PC-9 (cell line): ENCODE results near the gene COG5. TPM values are rescaled to one million over a fixed set of nuclear protein-coding genes. Genes with fewer than 3 reads are reported as not detected.

Experiments
- BruUV-seq: library from RNA; stranded (reverse); fragments of 400-500 nt; replicated peaks from 2 replicates; lab custom pipeline; 2021; lab: Mats Ljungman, UMichigan
- CTCF ChIA-PET: fragments of 300-600 bp; sonication (Branson Sonifier 250); formaldehyde crosslinking; loops from one replicate; lab custom pipeline; 2022; ENCODE audit warnings: antibody characterized with exemption; lab: Charles Lee
- POLR2A ChIA-PET: fragments of 300-600 bp; sonication (Branson Sonifier 250); formaldehyde crosslinking; loops from one replicate; lab custom pipeline; 2022; ENCODE audit warnings: antibody characterized with exemption; ENCODE audit not compliant: unreplicated experiment; lab: Charles Lee
- DNase-seq, 2 experiments: peaks; one replicate each; pipeline versions ENCODE4 v3.0.0 to v3.0.0-alpha.2; 2015 to 2022; ENCODE audit warnings: mixed read lengths in 1 of 2
- H2AFZ ChIP-seq: fragments of 200-600 bp; sonication (generic); 2 replicates; pipeline ENCODE4 v1.8.1; 2017; ENCODE audit warnings: antibody characterized with exemption
- H3F3A ChIP-seq: fragments of 200-600 bp; sonication (generic); 2 replicates; pipeline ENCODE4 v1.8.1; 2017; ENCODE audit warnings: antibody characterized with exemption, mild to moderate bottlenecking, low read depth; ENCODE audit not compliant: insufficient read depth
- H3K27ac ChIP-seq: fragments of 200-600 bp; sonication (generic); 2 replicates; pipeline ENCODE4 v1.6.1; 2016; ENCODE audit warnings: mixed run types
- H3K27me3 ChIP-seq: fragments of 200-600 bp; sonication (generic); 2 replicates; pipeline ENCODE4 v1.6.1; 2016; ENCODE audit warnings: low read depth, mixed run types; ENCODE audit not compliant: insufficient read depth
- H3K36me3 ChIP-seq: fragments of 200-600 bp; sonication (generic); 2 replicates; pipeline ENCODE4 v1.6.1; 2016; ENCODE audit warnings: low read depth, mixed run types
- H3K4me1 ChIP-seq: fragments of 200-600 bp; sonication (generic); replicated peaks from 2 replicates; pipeline ENCODE4 v1.6.1; 2016; ENCODE audit warnings: mixed run types; ENCODE audit not compliant: insufficient read depth
- H3K4me2 ChIP-seq: fragments of 200-600 bp; sonication (generic); 2 replicates; pipeline ENCODE4 v1.6.1; 2017; ENCODE audit warnings: mixed run types
- H3K4me3 ChIP-seq: fragments of 200-600 bp; sonication (generic); 2 replicates; pipeline ENCODE4 v1.6.1; 2016; ENCODE audit warnings: mixed run types
- H3K79me2 ChIP-seq: fragments of 200-600 bp; sonication (generic); 2 replicates; pipeline ENCODE4 v1.6.1; 2017; ENCODE audit warnings: low read depth, mixed run types
- H3K9me2 ChIP-seq: fragments of 200-600 bp; sonication (generic); 2 replicates; pipeline ENCODE4 v1.8.1; 2017; ENCODE audit warnings: mild to moderate bottlenecking; ENCODE audit not compliant: insufficient read depth
- H3K9me3 ChIP-seq: fragments of 200-600 bp; sonication (generic); 2 replicates; pipeline ENCODE4 v1.8.1; 2016; ENCODE audit warnings: low read depth; ENCODE audit not compliant: insufficient read depth
- H4K20me1 ChIP-seq: fragments of 200-600 bp; sonication (generic); 2 replicates; pipeline ENCODE4 v1.8.1; 2017; ENCODE audit not compliant: insufficient read depth
- CTCF ChIP-seq: fragments of 200-600 bp; sonication (generic); conservative IDR thresholded peaks from 2 replicates; pipeline ENCODE4 v1.6.1; 2017; ENCODE audit warnings: mixed run types, antibody characterized with exemption, mild to moderate bottlenecking, moderate library complexity
- EZH2 ChIP-seq: fragments of 200-600 bp; sonication (generic); IDR thresholded peaks from 2 replicates; pipeline ENCODE4 v1.8.0; 2017; ENCODE audit warnings: antibody characterized with exemption, low read depth
- intact Hi-C: fragments of 100-400 bp; cut with micrococcal nuclease; formaldehyde crosslinking; loops from one replicate; pipeline ENCODE4 v1.10.0; 2022; ENCODE audit not compliant: unreplicated experiment
- total RNA-seq: library from RNA; stranded (reverse); gene quantifications from 2 replicates; pipeline ENCODE4 v1.2.3, GENCODE V29; 2021

COG5 gene
- total RNA-seq, 1 experiment from 2014 or later = 43.5 TPM

- Histone ChIP-seq H2AFZ (no peak overlapping the region), H3K4me3 (no peak overlapping the region), H3K4me1 (no peaks in the 10 kb centered on the region), H3K27me3 (no peaks in the 10 kb centered on the region), H3F3A (0 out of 2 replicates have a peak, but pooled peaks cover 4% of the 10 kb centered on the region), H3K4me2 (no peak overlapping the region), H3K9me3 (no peaks in the 10 kb centered on the region), H3K79me2 (no peaks in the 10 kb centered on the region), H4K20me1 (no peaks in the 10 kb centered on the region), H3K27ac (no peak overlapping the region), H3K36me3 (no peaks in the 10 kb centered on the region), H3K9me2 (no peaks in the 10 kb centered on the region)
- BruUV-seq = no TSS peak
- DNase-seq = no peak
- intact Hi-C loops = no loop called here
- ChIA-PET POLR2A (no interaction called here), CTCF (interaction anchor here (0.5 kb wide), 1 partner anchor 401 kb away, joined by 4 read pairs; no protein-coding TSS in a partner anchor)
- TF ChIP-seq CTCF = no peak
- no peak for TF ChIP-seq EZH2
These were observed 89.6 kb downstream of the COG5 start for GRCh38 chr7:107474104-107474521.

- H3K9me2 ChIP-seq = no peaks in the 10 kb centered on the region
- H3K36me3 ChIP-seq = no peaks in the 10 kb centered on the region
- H2AFZ ChIP-seq = no peak overlapping the region
- intact Hi-C loops = no loop called here
- H4K20me1 ChIP-seq = no peaks in the 10 kb centered on the region
- 0 out of 2 replicates have a peak, but pooled peaks cover 4% of the 10 kb centered on the region for H3F3A ChIP-seq
- TF ChIP-seq CTCF = no peak
- no peak for TF ChIP-seq EZH2
- no TSS peak for BruUV-seq
- H3K4me2 ChIP-seq = no peak overlapping the region
- no peaks in the 10 kb centered on the region for H3K27me3 ChIP-seq
- no peak overlapping the region for H3K27ac ChIP-seq
- CTCF ChIA-PET = interaction anchor here (0.6 kb wide), 1 partner anchor 58 kb away, joined by 6 read pairs; no protein-coding TSS in a partner anchor
- H3K4me1 ChIP-seq = no peaks in the 10 kb centered on the region
- POLR2A ChIA-PET = no interaction called here
- no peaks in the 10 kb centered on the region for H3K79me2 ChIP-seq
- no peak overlapping the region for H3K4me3 ChIP-seq
- DNase-seq = no peak
- H3K9me3 ChIP-seq = no peaks in the 10 kb centered on the region
These were observed 91.6 kb downstream of the COG5 start for GRCh38 chr7:107472116-107472515.

- intact Hi-C loops = no loop called here
- BruUV-seq = no TSS peak
- POLR2A ChIA-PET = interaction anchor here (0.7 kb wide), 1 partner anchor 292 kb away, joined by 4 read pairs; no protein-coding TSS in a partner anchor
- Histone ChIP-seq H3K9me3 (no peaks in the 10 kb centered on the region), H3F3A (0 out of 2 replicates have a peak, but pooled peaks cover 4% of the 10 kb centered on the region), H3K4me1 (no peaks in the 10 kb centered on the region), H3K4me2 (no peak overlapping the region), H3K9me2 (no peaks in the 10 kb centered on the region), H3K79me2 (no peaks in the 10 kb centered on the region), H3K27me3 (no peaks in the 10 kb centered on the region), H3K27ac (no peak overlapping the region), H4K20me1 (no peaks in the 10 kb centered on the region), H3K36me3 (no peaks in the 10 kb centered on the region), H2AFZ (no peak overlapping the region), H3K4me3 (no peak overlapping the region)
- no peak for TF ChIP-seq EZH2
- no peak for TF ChIP-seq CTCF
- CTCF ChIA-PET = interaction anchor here (0.6 kb wide), 1 partner anchor 59 kb away, joined by 6 read pairs; no protein-coding TSS in a partner anchor
- DNase-seq = no peak
These were observed 92.2 kb downstream of the COG5 start for GRCh38 chr7:107471292-107472070.
